H1 (cell line): ENCODE data around the gene GIPR. TPM values are rescaled to one million over a fixed set of nuclear protein-coding genes. Genes with fewer than 3 reads are reported as not detected.
A peak's percentile ranks its signal among the peaks of the same experiment; 100 is the strongest.

ENCODE experiments used
- ASH2L ChIP-seq: fragments of 200-600, 300-600 bp; sonication (generic); IDR thresholded peaks from one replicate; pipeline ENCODE4 v1.7.1; 2017; ENCODE audit warnings: low read length
- CEBPB ChIP-seq: IDR thresholded peaks from 2 replicates; pipeline ENCODE4 v1.6.1; 2012; ENCODE audit warnings: low read depth, low read length
- CHD2 ChIP-seq: IDR thresholded peaks from 2 replicates; pipeline ENCODE4 v1.6.1; 2012; ENCODE audit warnings: low read length, improper control_type of control experiment
- EP300 ChIP-seq, 2 experiments: IDR thresholded peaks; 1 replicate in 1 of 2; 2 replicates in 1 of 2; pipeline ENCODE4 v1.6.1; 2011 to 2012; ENCODE audit warnings: low read depth in 2 of 2, low read length in 2 of 2, mild to moderate bottlenecking in 2 of 2, borderline replicate concordance in 1 of 2, inconsistent platforms in 1 of 2, moderate library complexity in 1 of 2
- KDM4A ChIP-seq: IDR thresholded peaks from one replicate; pipeline ENCODE4 v1.7.1; 2012; ENCODE audit warnings: low read depth, mild to moderate bottlenecking, moderate library complexity, low read length, inconsistent platforms; ENCODE audit not compliant: severe bottlenecking
- KDM5A ChIP-seq: fragments of 200-600 bp; IDR thresholded peaks from 2 replicates; pipeline ENCODE4 v1.7.1; 2012; ENCODE audit warnings: mild to moderate bottlenecking, low read length, inconsistent platforms, mixed read lengths
- PHF8 ChIP-seq: fragments of 200-600 bp; sonication (generic); conservative IDR thresholded peaks from 2 replicates; pipeline ENCODE4 v1.7.1; 2012; ENCODE audit warnings: low read depth, mild to moderate bottlenecking, inconsistent platforms, low read length, moderate library complexity
- RAD21 ChIP-seq, 2 experiments: IDR thresholded peaks in 1 of 2; conservative IDR thresholded peaks in 1 of 2; 2 replicates each; pipeline ENCODE4 v1.6.1; 2011; ENCODE audit warnings: low read depth in 2 of 2, low read length in 2 of 2, improper control_type of control experiment in 1 of 2, inconsistent platforms in 1 of 2, mild to moderate bottlenecking in 1 of 2, moderate library complexity in 1 of 2
- RNF2 ChIP-seq: fragments of 200-900, 300-1000 bp; sonication (generic); IDR thresholded peaks from 2 replicates; pipeline ENCODE4 v1.7.1; 2016; ENCODE audit warnings: borderline replicate concordance, low read depth, mild to moderate bottlenecking, antibody characterized with exemption, low read length; ENCODE audit not compliant: poor library complexity, severe bottlenecking; ENCODE audit errors: missing control alignments
- SUZ12 ChIP-seq: fragments of 200-600 bp; sonication (generic); IDR thresholded peaks from 2 replicates; pipeline ENCODE4 v1.6.1; 2012; ENCODE audit warnings: mild to moderate bottlenecking, inconsistent platforms, low read length, moderate library complexity, mixed read lengths
- TAF1 ChIP-seq: IDR thresholded peaks from 2 replicates; pipeline ENCODE4 v1.6.1; 2011; ENCODE audit warnings: mild to moderate bottlenecking, low read depth, low read length
- TAF7 ChIP-seq: optimal IDR thresholded peaks from 2 replicates; pipeline ENCODE3; 2011; ENCODE audit warnings: low read depth, mild to moderate bottlenecking, inconsistent platforms, low read length, moderate library complexity, borderline replicate concordance
- TBP ChIP-seq: IDR thresholded peaks from 2 replicates; pipeline ENCODE4 v1.6.1; 2011; ENCODE audit warnings: low read depth, low read length, improper control_type of control experiment
- TEAD4 ChIP-seq: IDR thresholded peaks from 2 replicates; pipeline ENCODE4 v1.6.1; 2012; ENCODE audit warnings: low read depth, low read length, inconsistent platforms, mixed read lengths
- polyA plus RNA-seq, 7 experiments: library from polyadenylated mRNA; depleted of rRNA in 3 of 7; stranded (reverse) in 5 of 7; unstranded in 2 of 7; fragments of >200 nt in 5 of 7; fragments of 200-250 nt in 2 of 7; gene quantifications; 1 replicate in 5 of 7; 2 replicates in 1 of 7; 4 replicates in 1 of 7; pipeline versions ENCODE4 v1.2.1 to v1.2.3, GENCODE V29; 2011 to 2013; ENCODE audit warnings: missing spikeins in 2 of 7, mixed read lengths in 2 of 7
- total RNA-seq: library from RNA; stranded (reverse); fragmentation: NEBNext Ultra II Directional; extraction: Animal tissue kit (Norgen Biotek cat#: 25700); gene quantifications from 2 replicates; pipeline ENCODE4 v1.2.1, GENCODE V29; 2021
- TF ChIP-seq, protein P1 (sequence below), 3 experiments: IDR thresholded peaks; 1 replicate in 2 of 3; 2 replicates in 1 of 3; pipeline versions ENCODE4 v1.5.1 to v1.6.1; 2011; ENCODE audit warnings: low read length in 3 of 3, mild to moderate bottlenecking in 3 of 3, inconsistent platforms in 2 of 3, low read depth in 1 of 3, moderate library complexity in 1 of 3; ENCODE audit not compliant: insufficient read depth in 1 of 3; ENCODE audit errors: control extremely low read depth in 1 of 3

Gene GIPR
- total and polyA plus RNA-seq, 2 of the 8 experiments (the other 6 are each of a cell fraction or from before 2014, with no cell fraction given) = 0.42 to 1.3 TPM

DNA sequence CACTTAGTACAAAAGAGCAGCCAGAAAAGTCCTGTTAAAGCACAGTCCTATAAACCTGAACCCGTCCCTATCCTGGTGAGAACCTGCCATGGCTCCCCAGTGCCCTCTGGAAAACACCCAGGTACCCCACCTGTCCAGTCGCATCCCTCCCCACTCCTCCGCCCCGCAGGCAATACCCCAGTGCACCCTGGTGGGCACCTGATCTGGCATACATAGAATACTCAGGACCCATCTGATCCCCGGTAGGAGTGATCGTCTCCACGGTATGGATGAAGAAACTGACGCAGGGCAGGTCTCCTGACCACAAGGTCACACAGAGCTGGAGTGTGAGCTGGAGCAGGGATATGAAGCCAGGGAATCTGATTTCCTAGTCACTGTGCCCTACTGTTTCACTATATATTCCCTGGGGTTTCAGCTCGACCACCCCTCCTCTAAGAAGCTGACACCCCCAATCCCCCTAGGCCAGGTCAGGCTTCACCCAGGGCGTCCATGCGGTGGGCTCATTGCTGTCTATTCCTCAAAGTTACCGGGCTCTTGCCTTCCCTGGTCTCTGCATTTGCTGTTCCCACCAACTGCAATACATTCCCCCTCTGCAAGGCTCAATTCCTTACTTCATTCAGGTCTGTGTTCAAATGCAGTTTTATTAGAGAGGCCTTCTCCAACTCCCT, 50.1 kb downstream of the GIPR start (continued):
- TF ChIP-seq RAD21 (IDR thresholded peaks at IDR 0.05 in 1 of 2, conservative IDR thresholded peaks at IDR 0.05 in 1 of 2; ENCODE audit: low read depth in 2 of 2, low read length in 2 of 2) (no peak; a peak in 1 of 4 replicates), TAF1 (peak; percentile 6; the same call in 1 of the 2 replicates), TEAD4 (no peak), CEBPB (no peak), SUZ12 (no peak), ASH2L (no peak), RNF2 (no peak), TAF7 (peak; percentile 14), KDM4A (no peak), TBP (no peak), KDM5A (no peak), PHF8 (no peak), EP300 (IDR thresholded peaks at IDR 0.05; ENCODE audit: borderline replicate concordance in 1 of 2, low read depth in 2 of 2, low read length in 2 of 2) (no peak), CHD2 (no peak)
- TF ChIP-seq, protein P1, sequence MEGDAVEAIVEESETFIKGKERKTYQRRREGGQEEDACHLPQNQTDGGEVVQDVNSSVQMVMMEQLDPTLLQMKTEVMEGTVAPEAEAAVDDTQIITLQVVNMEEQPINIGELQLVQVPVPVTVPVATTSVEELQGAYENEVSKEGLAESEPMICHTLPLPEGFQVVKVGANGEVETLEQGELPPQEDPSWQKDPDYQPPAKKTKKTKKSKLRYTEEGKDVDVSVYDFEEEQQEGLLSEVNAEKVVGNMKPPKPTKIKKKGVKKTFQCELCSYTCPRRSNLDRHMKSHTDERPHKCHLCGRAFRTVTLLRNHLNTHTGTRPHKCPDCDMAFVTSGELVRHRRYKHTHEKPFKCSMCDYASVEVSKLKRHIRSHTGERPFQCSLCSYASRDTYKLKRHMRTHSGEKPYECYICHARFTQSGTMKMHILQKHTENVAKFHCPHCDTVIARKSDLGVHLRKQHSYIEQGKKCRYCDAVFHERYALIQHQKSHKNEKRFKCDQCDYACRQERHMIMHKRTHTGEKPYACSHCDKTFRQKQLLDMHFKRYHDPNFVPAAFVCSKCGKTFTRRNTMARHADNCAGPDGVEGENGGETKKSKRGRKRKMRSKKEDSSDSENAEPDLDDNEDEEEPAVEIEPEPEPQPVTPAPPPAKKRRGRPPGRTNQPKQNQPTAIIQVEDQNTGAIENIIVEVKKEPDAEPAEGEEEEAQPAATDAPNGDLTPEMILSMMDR (IDR thresholded peaks at IDR 0.05; ENCODE audit: control extremely low read depth in 1 of 3, insufficient read depth in 1 of 3, low read depth in 1 of 3, low read length in 3 of 3) = no peak
- TF ChIP-seq, all 59 proteins: peak for 5
